Epidermal melanocyte (primary cell): ENCODE data around the gene HIBCH.
"Not testable (repeated sequence)": the region's sequence is repeated elsewhere in the genome, so short reads cannot be mapped to it uniquely, and the experiment has no call there.

Experiments
- DNase-seq: peaks from one replicate; pipeline ENCODE4 v3.0.0; 2011; ENCODE audit warnings: low spot score; ENCODE audit not compliant: insufficient read length

Gene HIBCH

DNA sequence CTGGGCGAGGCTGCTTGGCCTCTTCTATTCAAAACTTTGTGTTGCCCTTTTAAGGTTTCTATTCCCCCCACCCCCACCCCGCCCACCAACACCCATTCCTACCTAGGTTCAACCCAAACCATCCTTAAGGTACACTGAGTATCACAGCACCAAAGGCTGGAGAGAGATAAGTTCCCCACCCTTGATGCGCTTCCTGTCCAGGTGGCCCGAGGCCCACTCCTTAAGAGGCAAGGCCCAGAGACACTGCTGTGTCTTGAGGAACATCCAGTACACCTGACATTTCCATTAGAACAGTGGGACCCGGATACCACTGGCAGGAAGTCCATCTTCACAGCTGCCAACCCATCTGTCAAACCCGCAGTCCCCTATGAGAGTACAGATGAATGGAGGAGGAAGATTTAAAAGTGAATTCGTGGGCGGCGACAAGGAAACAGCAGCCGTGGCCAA, 23.5 kb upstream of the HIBCH start:
- DNase-seq = no peak

DNA sequence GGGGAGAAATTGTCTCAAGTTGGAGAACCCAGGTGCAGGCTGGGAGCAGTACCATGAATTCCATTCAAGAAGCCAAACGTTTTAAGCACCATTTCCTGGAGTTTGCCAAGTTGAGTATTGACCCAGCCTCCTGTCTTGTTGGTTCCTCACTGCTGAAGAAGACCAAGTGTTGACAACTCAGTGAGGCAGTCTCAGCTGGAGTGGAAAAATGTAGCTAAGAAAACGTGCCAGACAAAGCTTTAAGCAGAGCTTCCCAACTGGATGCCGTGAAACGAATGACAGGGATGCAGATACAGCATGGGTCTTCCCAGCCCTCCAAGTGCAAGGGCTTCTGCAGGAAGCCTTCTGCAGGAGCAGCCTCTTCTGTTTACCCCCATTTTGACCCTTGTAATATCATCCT, 23.0 kb upstream of the HIBCH start:
- DNase-seq = no peak

DNA sequence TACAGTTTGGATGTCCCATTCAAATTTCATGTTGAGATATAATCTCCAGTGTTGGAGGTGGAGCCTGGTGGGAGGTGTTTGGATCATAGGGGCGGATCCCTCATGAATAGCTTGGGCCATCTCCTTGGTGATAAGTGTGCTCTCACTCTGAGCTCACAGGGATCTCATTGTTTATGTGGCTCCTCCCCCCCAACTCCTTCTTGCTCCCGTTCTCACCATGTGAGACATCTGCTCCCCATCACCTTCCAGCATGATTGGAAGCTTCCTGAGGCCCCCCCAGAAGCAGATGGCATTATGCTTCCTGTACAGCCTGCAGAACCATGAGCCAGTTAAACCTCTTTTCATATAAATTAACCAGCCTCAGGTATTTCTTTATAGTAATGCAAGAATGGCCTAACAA, 20.7 kb upstream of the HIBCH start:
- no peak for DNase-seq

DNA sequence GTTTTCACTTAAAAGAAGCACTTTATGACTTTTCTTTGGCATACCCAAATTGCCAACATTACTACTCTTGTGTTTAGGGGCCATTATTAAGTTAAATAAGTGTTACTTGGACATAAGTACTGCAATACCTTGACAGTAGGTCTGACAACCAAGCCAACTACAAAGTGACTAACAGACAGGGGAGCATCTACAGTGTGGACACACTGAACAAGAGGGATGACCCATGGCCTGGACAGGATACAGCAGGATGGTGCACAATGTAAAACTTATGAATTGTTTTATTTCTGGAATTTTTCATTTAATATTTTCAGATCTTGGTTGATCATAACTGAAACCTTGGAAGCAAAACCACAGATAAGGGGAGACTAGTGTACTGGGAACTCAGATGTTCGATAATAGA, 19.8 kb upstream of the HIBCH start:
- no peak for DNase-seq

DNA sequence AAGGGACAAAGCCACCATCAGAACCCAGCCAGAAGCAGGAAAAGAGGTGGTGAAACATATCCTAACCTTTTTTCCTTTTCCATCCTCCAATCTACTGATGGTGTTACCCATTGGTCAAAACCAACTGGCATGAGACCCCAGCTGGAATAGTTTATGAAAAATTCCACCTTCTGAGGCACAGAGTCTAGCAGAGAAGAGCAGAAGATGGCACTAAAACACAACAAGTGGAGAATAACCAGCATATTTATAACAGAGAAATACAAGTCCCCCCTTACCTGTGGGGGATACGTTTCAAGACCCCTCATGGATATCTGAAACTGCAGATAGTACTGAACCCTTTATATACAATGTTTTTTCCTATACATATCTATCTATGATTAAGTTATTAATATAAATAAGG, 18.8 kb upstream of the HIBCH start:
- DNase-seq = no peak

DNA sequence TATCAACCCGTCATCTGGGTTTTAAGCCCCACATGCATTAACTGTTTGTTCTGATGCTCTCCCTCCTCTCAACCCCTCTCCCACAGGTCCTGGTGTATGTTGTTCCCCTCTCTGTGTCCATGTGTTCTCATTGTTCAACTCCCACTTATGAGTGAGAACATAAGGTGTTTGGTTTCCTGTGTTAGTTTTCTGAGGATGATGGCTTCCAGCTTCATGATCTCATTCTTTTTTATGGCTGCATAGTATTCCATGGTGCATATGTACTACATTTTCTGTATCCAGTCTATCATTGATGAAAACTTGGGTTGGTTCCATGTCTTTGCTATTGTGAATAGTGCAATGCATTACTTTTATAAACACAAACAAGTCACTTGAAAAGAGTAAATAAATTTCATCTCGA, 16.8 kb upstream of the HIBCH start:
- no peak for DNase-seq

DNA sequence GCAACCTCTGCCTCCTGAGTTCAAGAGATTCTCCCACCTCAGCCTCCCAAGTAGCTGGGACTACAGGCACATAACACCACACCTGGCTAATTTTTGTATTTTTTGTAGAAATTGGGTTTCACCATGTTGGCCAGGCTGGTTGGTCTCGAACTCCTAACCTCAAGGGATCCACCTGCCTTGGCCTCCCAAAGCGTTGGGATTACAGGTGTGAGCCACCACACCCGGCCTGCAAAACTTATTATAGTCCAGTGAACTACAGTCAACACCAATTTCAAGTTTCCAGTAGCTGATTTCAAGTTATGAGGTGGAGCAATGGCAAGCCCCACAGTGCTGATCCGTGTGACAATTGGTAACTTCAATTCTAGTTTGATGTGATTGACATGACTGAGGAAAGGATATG, 16.0 kb upstream of the HIBCH start:
- DNase-seq = not testable (repeated sequence)

DNA sequence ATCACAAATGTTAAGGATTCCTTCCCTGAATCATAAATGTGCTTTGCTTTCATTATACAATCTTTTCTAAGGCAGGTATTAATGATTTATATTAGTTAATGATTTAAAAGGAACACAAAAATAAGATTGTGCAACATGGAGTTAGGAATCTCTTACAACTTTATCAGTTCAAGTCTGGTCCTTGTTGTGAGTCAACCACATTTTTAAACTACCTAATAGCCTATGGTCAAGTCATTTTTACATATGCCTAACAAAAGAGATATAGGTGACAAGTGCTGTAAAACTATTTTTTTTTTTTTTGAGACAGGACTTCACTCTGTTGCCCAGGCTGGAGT, 15.6 kb upstream of the HIBCH start:
- DNase-seq = no peak

DNA sequence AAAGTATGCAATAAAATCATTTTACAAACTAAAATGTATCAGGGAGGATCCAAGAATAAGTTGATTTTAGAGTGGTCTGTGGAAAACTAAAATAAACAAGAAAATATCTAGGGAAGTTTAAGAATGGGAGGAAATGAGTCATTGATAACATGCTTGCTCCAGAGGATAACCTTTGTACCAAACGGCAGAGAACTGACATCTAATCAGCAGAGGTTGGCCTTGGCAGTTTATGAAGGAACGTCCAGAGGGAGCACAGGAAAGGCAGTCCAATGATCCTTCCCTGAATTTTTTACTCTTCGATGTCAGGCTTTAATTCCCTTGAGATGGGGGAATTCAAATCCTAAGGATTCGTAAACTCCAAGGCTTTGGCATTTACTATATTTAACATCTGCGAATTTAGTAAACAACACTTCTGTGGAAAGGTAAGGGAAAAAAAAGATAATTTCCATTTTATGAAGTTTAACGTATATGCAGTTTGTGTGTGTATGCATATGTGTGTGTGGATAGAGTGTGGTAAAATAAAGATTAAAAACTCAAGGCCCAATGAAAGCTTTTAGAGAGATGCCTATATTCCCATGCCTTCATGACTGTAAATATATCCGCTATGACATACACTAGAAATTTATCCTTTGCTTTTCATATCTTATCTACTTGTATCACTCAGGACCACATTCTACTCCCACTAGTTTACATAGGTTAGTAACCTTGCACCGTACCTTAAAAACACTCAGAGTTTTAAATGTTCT, 15.0 kb upstream of the HIBCH start:
- DNase-seq = no peak

DNA sequence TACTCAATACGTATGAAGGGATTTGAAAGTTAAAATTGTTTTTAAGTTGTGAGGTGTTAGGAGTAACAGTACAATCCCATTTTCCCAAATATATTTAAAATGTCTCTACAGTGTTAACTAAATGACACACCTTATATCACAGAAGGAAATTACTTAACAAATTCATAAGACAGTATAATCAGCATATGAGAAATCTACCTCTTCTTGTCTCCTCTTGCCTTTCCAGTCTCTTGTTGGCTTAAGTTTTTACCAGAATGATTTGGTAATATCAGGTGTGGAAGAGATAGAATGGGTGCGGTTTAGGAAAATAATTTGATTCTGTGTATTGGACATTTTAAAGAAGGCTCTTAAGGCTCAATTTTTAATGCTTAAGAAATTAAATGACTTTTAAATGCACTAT, 14.3 kb upstream of the HIBCH start:
- DNase-seq = no peak

DNA sequence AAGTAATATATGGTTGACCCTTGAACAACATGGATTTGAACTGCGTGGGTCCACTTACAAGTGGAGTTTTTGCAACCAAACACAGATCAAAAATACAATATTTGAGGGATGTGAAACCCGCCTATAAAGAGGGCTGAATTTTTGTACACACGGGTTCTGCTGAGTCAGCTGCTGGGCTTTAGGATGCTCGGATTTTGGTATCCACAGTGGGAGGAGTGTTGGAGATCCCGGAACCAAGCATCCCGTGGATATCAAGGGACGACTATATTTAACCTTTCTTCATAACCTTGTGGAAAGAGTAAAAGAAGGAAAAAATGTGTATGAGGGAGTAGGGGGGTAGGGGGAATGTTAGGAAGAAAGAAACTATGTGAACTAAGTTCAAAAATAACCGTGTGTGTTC, 13.8 kb upstream of the HIBCH start:
- DNase-seq = no peak

DNA sequence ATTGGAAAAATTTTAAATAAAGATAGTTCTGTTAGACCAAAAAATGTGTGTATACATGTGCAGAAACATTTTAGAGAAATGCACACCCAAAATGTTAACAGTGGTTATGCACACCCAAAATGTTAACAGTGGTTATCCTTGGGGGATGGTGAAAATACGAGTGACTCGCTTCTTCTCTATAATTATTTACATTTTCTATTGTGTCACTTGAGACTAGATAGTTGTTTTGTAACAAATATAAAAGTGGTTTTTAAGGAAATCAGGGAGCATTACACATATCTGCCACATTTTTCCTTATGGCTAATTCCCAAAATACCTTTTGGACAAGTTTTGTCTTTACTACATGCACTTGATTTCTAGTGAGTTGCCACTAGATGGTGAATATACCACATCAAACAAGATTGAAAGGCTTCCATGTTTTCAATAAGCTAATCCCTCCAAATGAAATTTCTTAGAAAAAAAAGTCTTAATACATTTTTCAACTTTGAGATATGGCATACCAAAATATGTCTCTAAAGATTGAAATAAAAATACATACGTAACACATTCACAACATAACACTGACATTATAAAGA, 9.0 kb upstream of the HIBCH start:
- DNase-seq = no peak

DNA sequence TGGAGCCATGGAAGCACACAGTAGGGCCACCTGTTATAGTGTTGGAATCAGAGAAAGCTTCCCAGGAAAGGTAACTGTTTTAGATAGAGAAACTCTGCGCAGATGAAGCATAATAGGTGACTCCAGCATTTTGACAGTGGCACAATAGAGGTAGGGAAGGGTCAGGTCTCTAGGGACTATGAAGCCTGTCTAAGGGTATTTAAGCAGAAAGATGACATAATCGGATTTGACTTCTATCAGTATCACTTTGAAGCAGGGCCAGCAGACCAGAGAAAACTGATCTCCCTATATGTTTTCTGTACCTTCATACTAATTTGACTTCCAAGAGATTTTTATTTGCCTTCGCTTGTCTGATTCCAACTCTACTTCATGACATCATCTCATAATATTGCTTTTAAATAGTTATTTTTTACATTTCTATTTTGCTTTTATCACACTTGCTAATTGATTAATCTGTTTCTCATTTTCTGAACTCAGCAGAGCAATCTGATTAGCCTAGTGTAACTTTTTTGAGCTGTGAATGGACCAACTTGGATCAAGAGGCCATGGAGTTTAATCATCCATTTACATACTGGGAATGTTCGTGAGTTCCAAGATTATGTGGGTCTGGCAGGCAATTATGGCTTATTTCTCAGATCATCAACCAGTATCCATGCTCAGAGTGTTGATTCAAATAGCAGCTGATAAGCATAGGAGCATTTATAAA, 8.4 kb upstream of the HIBCH start:
- DNase-seq = no peak

DNA sequence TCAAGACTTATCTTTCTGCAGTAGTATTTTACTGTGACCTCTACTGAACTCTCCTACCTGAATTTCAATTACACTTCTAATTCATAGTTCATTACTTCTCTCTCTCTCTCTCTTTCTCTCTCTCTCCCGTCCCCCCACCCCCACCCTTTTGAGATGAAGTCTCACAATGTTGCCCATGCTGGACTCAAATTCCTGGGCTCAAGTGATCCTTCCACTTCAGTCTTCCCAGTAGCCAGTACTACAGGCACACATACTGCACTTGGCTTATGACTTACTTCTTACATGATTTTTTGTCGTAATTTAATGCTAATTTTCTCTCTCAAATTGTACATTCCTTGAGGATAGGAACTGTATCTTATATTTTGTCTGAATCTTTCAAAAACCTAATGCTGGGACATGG, 6.0 kb upstream of the HIBCH start:
- no peak for DNase-seq

DNA sequence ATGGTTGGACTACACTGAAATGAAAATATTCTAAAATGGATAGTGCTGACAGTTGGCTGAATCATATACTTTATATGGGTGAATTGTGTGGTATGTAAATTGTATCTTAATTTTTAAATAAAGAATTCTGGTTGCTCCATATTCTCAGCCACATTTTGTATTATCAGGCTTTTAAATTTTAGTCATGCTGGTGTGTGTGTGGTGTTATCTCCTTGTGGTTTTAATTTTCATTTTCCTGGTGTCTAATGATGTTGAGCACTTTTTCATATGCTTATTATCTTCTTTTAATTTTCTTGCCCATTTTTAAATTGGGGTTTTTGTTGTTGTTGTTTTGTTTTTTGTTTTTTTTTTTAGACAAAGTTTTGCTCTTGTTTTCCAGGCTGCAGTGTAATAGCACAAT, 3.8 kb upstream of the HIBCH start:
- no peak for DNase-seq

DNA sequence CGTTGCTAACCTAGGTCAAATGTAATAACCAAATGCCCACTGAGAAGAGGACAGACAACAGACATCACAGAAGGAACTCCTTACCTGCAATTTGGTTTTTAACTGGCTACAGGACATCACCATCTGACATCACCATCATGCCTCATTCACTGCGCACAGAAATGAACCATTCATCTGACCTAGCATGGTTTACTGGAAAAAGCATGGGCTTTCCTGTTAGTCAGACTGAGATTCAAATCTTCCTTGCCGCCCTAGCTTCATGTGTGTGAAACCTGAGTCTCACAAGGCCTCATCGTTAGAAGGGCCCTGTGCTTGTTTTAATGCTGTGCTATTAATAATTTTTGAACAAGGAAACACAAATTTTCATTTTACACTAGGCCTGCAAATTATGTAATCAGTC, 1.1 kb upstream of the HIBCH start:
- DNase-seq = no peak

DNA sequence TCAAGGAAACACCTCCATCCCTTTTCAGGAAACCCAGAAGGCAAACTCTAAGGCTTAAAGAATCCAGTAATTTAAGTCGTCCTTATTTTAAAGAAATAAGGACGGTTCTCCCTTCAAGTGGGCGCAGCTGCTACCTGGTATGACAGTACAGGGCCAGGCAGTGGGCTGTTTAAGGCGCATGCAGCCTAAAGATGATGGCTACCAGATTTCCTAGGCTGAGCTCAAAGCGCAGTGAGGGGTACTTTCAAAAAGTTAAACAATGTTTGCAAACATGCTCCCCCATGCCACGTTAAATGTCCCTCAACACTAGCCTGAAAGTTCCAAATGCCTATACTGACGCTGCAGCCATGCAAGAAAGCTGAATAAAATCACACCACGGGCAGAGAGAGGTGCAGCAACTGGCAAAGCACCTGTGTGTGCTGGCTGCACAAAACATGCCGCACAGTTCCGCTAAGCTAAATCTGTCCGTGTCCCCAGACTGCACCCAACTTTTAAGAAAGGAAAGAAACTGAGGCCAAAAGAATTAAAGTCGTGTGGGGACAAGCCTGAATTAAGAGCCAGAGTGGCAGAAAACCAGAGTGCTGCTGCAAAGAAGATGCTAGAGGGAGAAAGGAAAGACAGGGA, 583 bp downstream of the HIBCH start:
- DNase-seq = no peak

DNA sequence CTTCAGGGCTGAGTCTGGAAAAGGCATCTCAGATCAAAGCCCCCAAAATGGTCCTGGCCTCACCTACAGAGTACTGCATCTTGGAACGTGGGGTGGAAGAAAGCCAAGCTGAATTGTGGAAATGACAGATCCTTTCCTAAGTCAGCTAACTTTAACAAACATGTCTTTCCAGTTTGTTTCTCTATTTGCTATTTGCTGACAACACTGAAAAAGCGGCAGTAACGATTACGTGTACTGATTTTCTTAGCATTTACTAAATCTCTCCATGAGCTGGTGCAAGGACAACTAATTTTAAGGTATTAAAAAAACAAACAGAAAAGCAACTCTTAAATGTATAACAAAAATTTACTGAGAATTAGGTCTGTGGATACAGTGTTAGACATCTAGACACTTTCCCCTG, 1.1 kb downstream of the HIBCH start:
- DNase-seq = no peak

DNA sequence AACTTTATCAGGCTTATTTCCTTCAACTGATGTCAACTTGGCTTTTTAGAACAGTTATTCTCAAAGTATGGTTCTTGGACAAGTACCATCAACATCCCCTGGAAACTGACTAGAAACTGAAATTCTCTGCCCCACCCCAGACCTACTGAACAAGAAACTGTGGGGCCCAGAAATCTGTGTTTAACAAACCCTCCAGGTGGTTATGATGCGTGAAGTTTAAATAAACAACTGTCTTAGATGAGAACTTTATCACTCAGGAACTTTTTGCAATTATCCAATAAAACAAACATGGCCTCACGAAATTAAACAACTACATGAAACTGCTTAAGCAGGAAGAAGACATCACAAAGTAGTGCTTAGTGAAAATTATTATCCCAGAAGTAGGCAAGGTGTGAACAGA, 4.4 kb downstream of the HIBCH start:
- no peak for DNase-seq

DNA sequence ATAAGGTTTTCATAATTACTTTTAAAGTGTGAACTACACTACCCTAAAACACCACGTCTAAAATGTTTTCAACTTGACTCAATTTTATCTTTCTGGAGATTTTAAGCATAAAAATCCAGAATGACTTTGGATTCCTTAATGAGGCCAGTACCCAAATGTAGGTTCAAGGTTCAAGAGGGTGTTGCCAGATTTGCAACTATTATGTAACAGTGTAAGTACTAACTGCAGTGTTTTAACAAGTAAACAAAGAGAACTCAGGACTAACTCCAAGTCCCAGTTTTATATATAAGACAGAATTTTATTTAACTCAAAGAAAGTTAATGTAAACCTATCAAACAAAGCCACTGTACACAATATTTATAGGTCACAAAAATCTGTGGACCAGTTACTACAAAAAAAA, 5.7 kb downstream of the HIBCH start:
- no peak for DNase-seq

DNA sequence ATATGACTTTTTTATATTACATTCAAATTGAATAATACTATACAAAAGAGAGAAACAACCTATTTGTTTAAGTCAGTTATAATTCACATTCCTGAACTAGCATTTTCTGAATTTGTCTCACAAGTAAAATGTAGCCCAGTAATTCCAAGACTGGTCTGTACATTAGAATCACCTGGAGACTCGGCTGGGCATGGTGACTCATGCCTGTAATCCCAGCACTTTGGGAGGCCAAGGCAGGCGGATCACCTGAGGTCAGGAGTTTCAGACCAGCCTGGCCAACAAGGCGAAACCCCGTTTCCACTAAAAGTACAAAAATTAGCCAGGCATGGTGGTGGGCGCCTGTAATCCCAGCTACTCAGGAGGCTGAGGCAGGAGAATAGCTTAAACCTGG, 7.0 kb downstream of the HIBCH start:
- not testable (repeated sequence) for DNase-seq

DNA sequence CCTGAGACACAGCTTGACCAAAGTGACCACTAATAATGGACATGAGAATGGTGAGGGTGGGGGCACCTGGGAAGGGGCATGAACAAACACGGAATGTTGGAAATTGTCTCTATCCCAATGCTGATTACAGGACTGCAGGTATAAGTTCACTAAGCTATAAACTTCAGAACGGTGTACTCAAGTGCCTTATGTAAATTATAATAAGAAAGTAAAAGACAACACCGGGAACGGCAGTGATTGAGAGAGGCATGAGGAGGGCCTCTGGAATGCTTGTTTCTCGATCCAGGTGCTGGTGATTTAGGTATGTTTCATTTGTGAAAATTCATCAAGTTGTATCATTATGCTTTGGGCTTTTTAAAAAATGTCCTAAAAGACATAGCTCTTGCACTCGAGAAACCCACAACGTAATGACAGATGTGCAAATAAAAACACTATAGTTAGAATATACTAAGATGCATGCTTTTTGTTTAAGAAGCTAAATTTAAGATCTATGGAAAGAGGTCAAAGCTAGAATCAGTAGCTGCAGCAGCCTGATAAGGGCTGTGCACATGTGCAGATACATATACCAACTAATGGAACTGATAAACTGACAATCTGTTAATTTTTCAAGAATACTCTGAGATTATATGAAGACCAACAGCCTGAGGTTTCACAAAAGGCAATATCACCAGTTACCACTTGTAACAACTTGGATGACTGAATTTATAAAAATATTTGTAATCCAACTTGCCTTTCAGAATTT, 7.6 kb downstream of the HIBCH start:
- DNase-seq = no peak
